Measurements from ENCODE around the gene FREY1. TPM values are rescaled to one million over a fixed set of nuclear protein-coding genes. Genes with fewer than 3 reads are reported as not detected.

FREY1 gene
- total RNA-seq = 0.44 and 0.79 TPM in 2 replicates

GRCh38 chr11:45906965-45907611 is at the start of gene FREY1:
FREY1 (minus strand) TSS chr11:45907271; CDS start chr11:45907245, 26 bp downstream.

GRCh38 chr11:45922425-45923082 is 15.5 kb upstream of the FREY1 start, which contains the start of gene LARGE2:
LARGE2 (plus strand) TSS chr11:45922656; CDS start chr11:45922883, 227 bp downstream.

GRCh38 chr11:45917623-45918330 is 10.7 kb upstream of the FREY1 start, which contains the start of gene PEX16:
PEX16 (minus strand) TSS chr11:45917877; CDS start chr11:45917811, 66 bp downstream.

GRCh38 chr11:45885274-45885920 is 21.7 kb downstream of the FREY1 start, which contains the start of gene MAPK8IP1:
MAPK8IP1 (plus strand) TSS chr11:45885651; CDS start chr11:45885821, 170 bp downstream.

Other genes starting within 250 kb of the FREY1 start
- gene CHST1, start 241.6 kb downstream of the FREY1 start, total RNA-seq = 1.1 and 1.2 TPM in 2 replicates
- gene SLC35C1, start 102.1 kb downstream of the FREY1 start, total RNA-seq = 6.5 and 8.3 TPM in 2 replicates
- 13.2 and 14.7 TPM in 2 replicates for gene CRY2, start 59.8 kb downstream of the FREY1 start, total RNA-seq
- gene MAPK8IP1, start 21.6 kb downstream of the FREY1 start, total RNA-seq = 6.5 and 6.6 TPM in 2 replicates
- gene PEX16, start 10.6 kb upstream of the FREY1 start, total RNA-seq = 26.1 and 30.0 TPM in 2 replicates
- gene LARGE2, start 15.4 kb upstream of the FREY1 start, total RNA-seq = not detected in 2 replicates
- 7.8 and 12.5 TPM in 2 replicates for gene PHF21A, start 214.2 kb upstream of the FREY1 start, total RNA-seq

All from aortic smooth muscle cell (primary cell).